T-helper 17 cell (primary cell): ENCODE results near the gene KIF6. TPM values are rescaled to one million over a fixed set of nuclear protein-coding genes. Genes with fewer than 3 reads are reported as not detected.
"Not testable (repeated sequence)": the region's sequence is repeated elsewhere in the genome, so short reads cannot be mapped to it uniquely, and the experiment has no call there.

Experiments used
- ATAC-seq: fragments of 150-1000 bp; cut with Tn5 transposase; 2 replicates; pipeline ENCODE4 v1.10.0; 2021; ENCODE audit warnings: mild to moderate bottlenecking, moderate library complexity
- DNase-seq, 3 donors: peaks; one replicate each; pipeline versions ENCODE4 v3.0.0 to v3.0.0-alpha.2; 2020 to 2021
- H3K9me3 ChIP-seq: one replicate; pipeline ENCODE4 v1.7.0; 2013; ENCODE audit warnings: low read length, mild to moderate bottlenecking; ENCODE audit not compliant: control insufficient read depth, poor library complexity, severe bottlenecking
- H3K27ac Mint-ChIP-seq: one replicate; pipeline ENCODE4 v1.8.0; 2022; ENCODE audit warnings: mild to moderate bottlenecking, moderate library complexity, mixed read lengths
- H3K27me3 Mint-ChIP-seq: one replicate; pipeline ENCODE4 v1.8.0; 2022; ENCODE audit warnings: mixed read lengths
- H3K36me3 Mint-ChIP-seq: one replicate; pipeline ENCODE4 v1.8.0; 2022; ENCODE audit warnings: low read depth, mixed read lengths
- H3K4me1 Mint-ChIP-seq: one replicate; pipeline ENCODE4 v1.8.0; 2022; ENCODE audit warnings: mild to moderate bottlenecking, mixed read lengths
- H3K4me3 Mint-ChIP-seq: one replicate; pipeline ENCODE4 v1.8.0; 2022; ENCODE audit warnings: mild to moderate bottlenecking, moderate library complexity, mixed read lengths
- total RNA-seq, 4 donors: library from RNA in 2 of 4; stranded (reverse) in 2 of 4; gene quantifications; one replicate each; pipeline ENCODE4 v1.2.3 and lab custom pipeline; 2022 to 2026

Gene KIF6
- total RNA-seq, 2 donors from 2014 or later = 0.40 TPM; not detected in 1

DNA sequence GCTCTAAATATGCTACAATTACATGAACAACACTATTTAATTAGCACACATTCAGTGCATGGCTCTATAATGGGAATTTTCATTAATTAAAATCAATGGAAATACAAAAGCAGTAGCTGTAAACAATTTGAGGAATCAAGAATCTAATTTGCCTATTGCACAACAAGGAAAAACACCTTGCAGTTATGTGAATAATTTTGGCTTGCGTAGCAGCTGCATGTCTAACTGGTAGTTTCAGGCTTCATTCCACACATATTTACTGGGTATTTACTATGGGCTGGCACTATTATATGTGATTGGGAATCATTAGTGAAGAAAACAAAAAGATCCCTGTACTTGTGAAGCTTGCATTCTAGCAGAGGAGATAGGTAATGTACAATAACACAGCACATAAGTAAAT, 26.4 kb downstream of the KIF6 start:
- no peaks in the 10 kb centered on the region for H3K4me1 Mint-ChIP-seq
- H3K4me3 Mint-ChIP-seq = no peak overlapping the region
- no peaks in the 10 kb centered on the region for H3K36me3 Mint-ChIP-seq

DNA sequence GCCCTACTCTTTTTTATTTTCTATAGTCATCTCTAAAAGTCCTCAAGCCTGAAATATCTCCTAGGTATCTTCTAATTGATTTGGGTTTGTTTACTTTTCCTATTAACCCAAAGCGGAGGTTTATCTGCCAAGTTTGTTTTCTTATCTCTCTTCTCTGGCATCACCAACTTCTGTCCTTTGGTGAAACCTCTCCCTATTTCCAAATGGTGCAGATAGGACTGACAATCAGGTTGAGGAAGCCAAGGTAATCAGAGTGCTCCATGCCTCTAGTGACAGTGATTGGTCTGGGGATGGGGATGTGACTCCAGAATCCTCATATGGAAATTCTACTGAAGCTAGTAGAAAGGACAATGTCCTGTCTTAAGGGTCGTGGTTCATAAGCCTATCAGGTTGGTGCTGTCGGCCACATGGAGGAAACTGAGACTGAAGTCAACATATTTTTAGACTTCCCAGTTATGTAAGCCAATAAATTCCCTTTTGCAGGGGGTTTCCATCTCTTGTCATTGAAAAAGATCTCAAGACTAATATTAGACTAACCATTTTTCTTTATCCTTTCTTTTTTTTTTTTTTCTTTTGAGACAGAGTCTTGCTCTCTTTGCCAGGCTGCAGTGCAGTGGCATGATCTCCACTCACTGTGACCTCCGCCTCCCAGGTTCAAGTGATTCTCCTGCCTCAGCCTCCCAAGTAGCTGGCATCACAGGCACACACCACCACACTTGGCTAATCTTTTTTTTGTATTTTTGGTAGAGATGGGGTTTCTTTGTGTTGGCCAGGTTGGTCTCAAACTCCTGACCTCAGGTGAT, 28.0 kb downstream of the KIF6 start:
- no peaks in the 10 kb centered on the region for H3K4me1 Mint-ChIP-seq
- ATAC-seq = no peak

More for the DNA sequence above, 26.4 kb downstream of the KIF6 start:
- no peaks in the 10 kb centered on the region for H3K9me3 ChIP-seq
- no peak for ATAC-seq
- no peak for DNase-seq
- peaks cover 4% of the 10 kb centered on the region for H3K27me3 Mint-ChIP-seq
- no peak overlapping the region for H3K27ac Mint-ChIP-seq

DNA sequence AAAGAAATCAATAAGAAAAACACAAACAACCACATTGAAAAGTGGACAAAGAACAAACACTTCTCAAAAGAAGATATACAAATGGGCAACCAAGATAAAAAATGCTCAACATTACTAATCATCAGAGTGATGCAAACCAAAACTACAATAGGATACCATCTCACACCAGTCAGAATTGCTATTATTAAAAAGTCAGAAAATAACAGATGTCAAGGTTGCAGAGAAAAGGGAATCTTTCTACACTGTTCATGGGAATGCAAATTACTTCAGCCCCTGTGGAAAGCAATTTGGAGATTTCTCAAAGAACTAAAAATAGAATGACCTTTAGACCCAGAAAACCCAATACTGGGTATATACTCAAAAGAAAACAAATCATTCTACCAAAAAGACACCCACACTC, 29.8 kb downstream of the KIF6 start:
- H3K36me3 Mint-ChIP-seq = no peaks in the 10 kb centered on the region
- peaks cover 2% of the 10 kb centered on the region for H3K4me1 Mint-ChIP-seq
- no peak overlapping the region for H3K27ac Mint-ChIP-seq
- ATAC-seq (no peak), DNase-seq (no peak)
- no peaks in the 10 kb centered on the region for H3K9me3 ChIP-seq
- no peak overlapping the region for H3K4me3 Mint-ChIP-seq
- peaks cover 26% of the 10 kb centered on the region for H3K27me3 Mint-ChIP-seq

More for the DNA sequence above, 28.0 kb downstream of the KIF6 start:
- DNase-seq = no peak
- peaks cover 12% of the 10 kb centered on the region for H3K27me3 Mint-ChIP-seq
- no peaks in the 10 kb centered on the region for H3K36me3 Mint-ChIP-seq
- H3K9me3 ChIP-seq = no peaks in the 10 kb centered on the region
- no peak overlapping the region for H3K4me3 Mint-ChIP-seq
- no peak overlapping the region for H3K27ac Mint-ChIP-seq

DNA sequence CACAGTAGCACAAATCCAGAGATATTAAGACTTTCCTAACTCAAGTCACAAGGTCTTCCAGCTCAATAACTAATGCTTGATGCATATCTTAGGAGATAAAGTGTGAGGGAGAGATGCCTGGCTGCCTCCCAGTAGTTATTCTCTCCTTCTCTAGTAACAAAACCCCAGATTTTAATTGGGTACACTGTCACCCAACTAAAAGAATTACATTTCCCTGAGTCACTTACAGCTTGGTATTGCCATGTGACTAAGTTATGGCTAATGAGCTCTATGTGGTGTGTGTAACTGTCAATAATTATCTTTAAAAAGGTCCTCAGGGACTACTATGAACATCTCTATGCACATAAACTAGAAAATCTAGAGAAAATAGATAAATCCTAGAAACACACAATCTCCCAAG, 32.0 kb downstream of the KIF6 start:
- ATAC-seq = no peak
- no peak for DNase-seq

DNA sequence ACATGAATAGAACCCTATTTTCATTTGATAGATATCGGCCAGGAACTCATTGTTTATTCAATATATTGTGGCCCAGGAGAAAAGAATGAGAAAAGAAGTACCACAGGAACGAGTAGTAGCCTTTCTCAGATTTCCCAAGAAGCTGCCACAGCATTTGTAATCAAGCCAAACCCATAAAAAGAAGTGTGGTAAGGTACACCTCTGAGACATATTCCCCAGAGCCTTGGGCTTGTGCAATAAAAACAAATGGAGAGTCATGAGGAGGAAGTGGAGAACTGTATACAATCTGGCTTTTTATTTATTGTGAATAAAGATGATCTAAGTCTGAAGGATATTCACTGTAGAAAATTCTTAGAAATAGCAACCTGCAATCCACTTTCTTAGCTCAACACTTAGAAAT, 36.7 kb downstream of the KIF6 start:
- H3K9me3 ChIP-seq = no peaks in the 10 kb centered on the region
- Mint-ChIP-seq H3K4me3 (no peak overlapping the region), H3K4me1 (peaks cover 5% of the 10 kb centered on the region), H3K36me3 (no peaks in the 10 kb centered on the region), H3K27me3 (peaks cover 47% of the 10 kb centered on the region), H3K27ac (no peak overlapping the region)
- DNase-seq = no peak
- ATAC-seq = no peak

More for the DNA sequence above, 32.0 kb downstream of the KIF6 start:
- Mint-ChIP-seq H3K4me3 (no peak overlapping the region), H3K27me3 (peaks cover 33% of the 10 kb centered on the region), H3K36me3 (no peaks in the 10 kb centered on the region), H3K4me1 (peaks cover 2% of the 10 kb centered on the region), H3K27ac (no peak overlapping the region)
- H3K9me3 ChIP-seq = no peaks in the 10 kb centered on the region

DNA sequence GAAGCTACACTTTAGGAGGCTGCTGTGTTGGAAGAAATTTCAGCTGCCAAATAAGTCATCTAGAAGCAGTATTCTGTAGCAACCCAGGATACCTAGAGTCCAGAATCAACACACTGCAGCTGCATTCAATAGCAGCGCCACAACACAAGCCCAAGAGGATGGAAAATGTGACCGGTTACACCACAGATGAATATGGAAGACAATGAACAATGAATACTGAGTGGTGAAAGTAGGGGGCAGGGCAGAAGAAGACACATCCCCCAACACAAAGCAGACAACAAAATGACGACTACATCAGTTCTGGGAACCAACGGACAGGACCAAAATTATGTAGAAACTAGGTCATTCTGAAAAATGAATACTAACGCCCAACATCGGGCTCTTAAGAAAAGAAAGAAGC, 38.2 kb downstream of the KIF6 start:
- H3K4me1 Mint-ChIP-seq = peaks cover 5% of the 10 kb centered on the region
- peaks cover 37% of the 10 kb centered on the region for H3K27me3 Mint-ChIP-seq
- H3K4me3 Mint-ChIP-seq = no peak overlapping the region
- H3K36me3 Mint-ChIP-seq = no peaks in the 10 kb centered on the region
- H3K27ac Mint-ChIP-seq = no peak overlapping the region
- H3K9me3 ChIP-seq = no peaks in the 10 kb centered on the region
- ATAC-seq = no peak
- DNase-seq = no peak

DNA sequence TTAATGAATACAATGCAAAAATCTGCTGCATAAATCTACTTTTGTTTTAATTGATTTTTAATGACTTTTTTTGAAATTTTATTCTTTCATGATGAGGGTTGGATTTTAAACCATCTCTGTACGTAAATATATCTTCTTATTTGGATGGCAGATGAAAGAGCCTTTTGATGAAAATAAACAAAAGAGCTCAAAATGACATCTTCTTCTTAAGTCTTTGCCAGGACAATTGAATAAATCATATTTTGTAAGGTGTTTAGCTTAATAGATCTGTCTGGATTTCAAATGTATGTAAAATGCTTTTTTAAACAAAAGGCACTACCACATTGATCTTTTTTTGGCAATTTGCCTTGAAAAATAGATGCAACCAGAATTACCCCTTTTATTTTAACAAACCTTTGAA, 39.3 kb downstream of the KIF6 start:
- DNase-seq (no peak), ATAC-seq (no peak)
- Mint-ChIP-seq H3K36me3 (no peaks in the 10 kb centered on the region), H3K27ac (no peak overlapping the region), H3K4me1 (peaks cover 2% of the 10 kb centered on the region), H3K27me3 (peaks cover 36% of the 10 kb centered on the region), H3K4me3 (no peak overlapping the region)
- H3K9me3 ChIP-seq = no peaks in the 10 kb centered on the region

DNA sequence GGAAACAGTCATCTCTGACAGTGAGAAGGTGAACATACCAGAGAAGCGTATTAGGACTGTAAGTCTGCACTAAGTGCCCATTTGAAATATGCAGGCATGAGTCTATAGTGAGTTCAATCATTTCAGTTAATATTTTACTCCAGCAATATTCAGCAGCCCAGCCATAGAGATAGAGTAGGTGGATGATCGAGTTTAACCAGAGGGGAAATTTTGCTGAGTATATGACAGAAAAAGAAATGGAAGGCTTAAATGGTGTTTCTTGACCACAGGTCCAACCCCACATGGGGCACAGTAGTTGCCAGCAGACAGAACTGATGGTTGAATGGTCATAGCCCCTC, 39.8 kb downstream of the KIF6 start:
- Mint-ChIP-seq H3K27me3 (peaks cover 31% of the 10 kb centered on the region), H3K36me3 (no peaks in the 10 kb centered on the region), H3K4me1 (peaks cover 2% of the 10 kb centered on the region), H3K4me3 (no peak overlapping the region), H3K27ac (no peak overlapping the region)
- ATAC-seq = no peak
- H3K9me3 ChIP-seq = no peaks in the 10 kb centered on the region
- no peak for DNase-seq

DNA sequence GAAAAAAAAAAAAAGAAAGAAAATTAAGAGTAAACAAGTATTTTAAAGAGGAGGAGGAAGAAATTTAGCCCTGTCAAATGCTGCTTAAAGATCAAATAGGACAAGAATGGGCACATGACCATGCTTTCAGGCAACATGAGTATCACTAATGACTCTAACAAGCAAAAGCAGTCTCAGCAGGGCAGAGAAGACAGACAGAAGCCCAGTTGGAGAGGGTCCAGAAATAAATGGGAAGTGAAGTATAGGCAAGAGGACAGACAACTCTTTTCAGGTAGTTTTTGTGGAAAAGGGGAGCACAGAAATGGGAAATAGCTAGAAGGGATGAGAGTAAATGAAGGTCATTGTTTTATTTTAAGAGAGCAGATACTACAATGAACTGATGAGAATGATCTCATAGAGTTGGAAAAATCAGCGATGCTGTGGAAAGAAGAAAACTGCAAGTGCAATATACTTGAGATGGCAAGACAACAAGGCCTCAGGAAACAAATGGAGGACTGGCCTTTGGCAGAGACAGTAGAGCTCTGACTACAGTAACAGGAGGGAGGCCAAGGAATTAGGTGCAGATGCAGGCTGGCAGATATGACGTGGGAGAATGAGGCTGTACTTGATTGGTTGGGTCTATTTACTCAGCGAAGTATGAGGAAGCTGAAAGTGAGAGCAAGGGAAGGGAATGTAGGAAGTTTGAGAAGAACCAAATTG, 40.3 kb downstream of the KIF6 start:
- peaks cover 2% of the 10 kb centered on the region for H3K4me1 Mint-ChIP-seq
- H3K4me3 Mint-ChIP-seq = no peak overlapping the region
- ATAC-seq (no peak), DNase-seq (no peak)
- peaks cover 26% of the 10 kb centered on the region for H3K27me3 Mint-ChIP-seq
- no peak overlapping the region for H3K27ac Mint-ChIP-seq
- H3K9me3 ChIP-seq = no peaks in the 10 kb centered on the region
- H3K36me3 Mint-ChIP-seq = no peaks in the 10 kb centered on the region

DNA sequence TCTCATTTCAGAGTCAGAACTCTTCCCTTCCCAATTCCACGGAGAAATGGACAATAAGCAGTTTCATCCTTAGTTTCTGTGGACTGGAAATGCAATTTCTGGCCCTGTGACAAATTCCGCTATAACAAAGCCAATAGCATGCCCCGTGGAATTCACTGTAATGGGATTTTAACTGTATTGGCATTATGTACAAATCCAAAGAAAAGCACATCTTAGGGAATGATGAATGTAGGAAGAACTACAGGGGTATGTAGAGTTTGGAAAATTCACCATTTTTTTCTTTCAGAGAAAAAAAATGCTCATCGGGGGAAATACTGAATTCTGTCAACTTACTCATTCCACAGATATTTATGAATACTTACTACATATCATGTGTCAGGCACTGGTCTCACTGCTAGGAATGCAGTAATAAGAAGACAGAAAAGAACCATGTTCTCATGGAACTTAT, 43.5 kb downstream of the KIF6 start:
- Mint-ChIP-seq H3K27me3 (peaks cover 12% of the 10 kb centered on the region), H3K27ac (no peak overlapping the region), H3K36me3 (no peaks in the 10 kb centered on the region), H3K4me3 (no peak overlapping the region), H3K4me1 (no peaks in the 10 kb centered on the region)
- no peaks in the 10 kb centered on the region for H3K9me3 ChIP-seq
- ATAC-seq = no peak
- no peak for DNase-seq

DNA sequence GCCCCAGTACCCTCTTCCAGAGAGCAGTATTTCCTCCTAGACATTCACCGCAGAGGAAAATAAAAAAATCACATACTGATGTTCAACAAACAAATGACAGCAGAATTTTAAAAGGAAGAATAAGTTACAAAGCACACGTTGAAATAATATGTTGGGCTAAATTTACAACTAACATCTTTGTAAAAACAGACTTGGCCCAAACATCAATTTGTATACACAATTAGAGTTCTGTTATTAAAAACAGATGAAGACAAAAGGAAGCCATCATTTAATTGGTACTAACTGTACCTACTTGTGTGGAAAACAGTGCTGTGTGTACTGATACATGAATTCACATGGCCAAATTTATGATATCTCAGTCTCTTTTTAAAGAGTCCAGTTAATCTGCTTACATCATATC, 46.3 kb downstream of the KIF6 start:
- no peak for DNase-seq
- Mint-ChIP-seq H3K4me3 (no peak overlapping the region), H3K27ac (no peak overlapping the region), H3K36me3 (no peaks in the 10 kb centered on the region), H3K4me1 (no peaks in the 10 kb centered on the region), H3K27me3 (peaks cover 5% of the 10 kb centered on the region)
- ATAC-seq = no peak
- H3K9me3 ChIP-seq = no peaks in the 10 kb centered on the region

DNA sequence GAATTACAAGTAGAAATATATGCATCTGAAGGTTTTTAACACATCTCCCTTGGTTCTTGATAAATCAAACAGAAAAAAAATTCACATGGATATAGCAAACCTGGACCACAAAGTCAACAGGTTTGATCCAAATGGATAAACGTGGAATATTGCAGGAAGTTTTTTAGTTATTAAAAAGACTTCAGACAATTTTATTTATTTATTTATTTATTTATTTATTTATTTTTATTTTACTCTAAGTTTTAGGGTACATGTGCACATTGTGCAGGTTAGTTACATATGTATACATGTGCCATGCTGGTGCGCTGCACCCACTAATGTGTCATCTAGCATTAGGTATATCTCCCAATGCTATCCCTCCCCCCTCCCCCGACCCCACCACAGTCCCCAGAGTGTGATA, 47.9 kb downstream of the KIF6 start:
- H3K27ac Mint-ChIP-seq, DNase-seq, H3K36me3 Mint-ChIP-seq, H3K9me3 ChIP-seq, H3K4me3 Mint-ChIP-seq, H3K27me3 Mint-ChIP-seq, H3K4me1 Mint-ChIP-seq, ATAC-seq: not testable (repeated sequence)

DNA sequence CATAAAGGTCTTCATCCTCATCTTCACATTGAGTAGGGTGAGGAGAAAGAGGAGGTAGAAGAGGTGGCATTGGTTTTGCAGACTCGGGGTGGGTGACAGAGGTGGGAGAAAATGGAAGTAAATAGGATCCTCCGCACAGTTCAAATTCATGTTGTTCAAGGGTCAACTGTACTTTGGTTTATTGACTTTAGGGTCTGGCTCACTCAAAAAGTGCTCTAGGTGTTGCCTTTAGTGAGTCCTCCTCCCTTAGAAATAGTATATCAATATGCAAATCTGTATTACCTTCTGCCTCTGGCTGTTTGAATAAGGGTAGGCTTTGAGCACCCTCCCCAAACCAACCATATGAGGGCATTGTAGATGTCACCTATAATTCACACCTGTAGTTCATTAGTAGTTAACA, 54.7 kb downstream of the KIF6 start:
- Mint-ChIP-seq H3K4me3 (no peak overlapping the region), H3K4me1 (no peaks in the 10 kb centered on the region), H3K27ac (no peak overlapping the region), H3K36me3 (no peaks in the 10 kb centered on the region), H3K27me3 (peaks cover 10% of the 10 kb centered on the region)
- H3K9me3 ChIP-seq = peaks cover 3% of the 10 kb centered on the region
- ATAC-seq (no peak), DNase-seq (no peak)

DNA sequence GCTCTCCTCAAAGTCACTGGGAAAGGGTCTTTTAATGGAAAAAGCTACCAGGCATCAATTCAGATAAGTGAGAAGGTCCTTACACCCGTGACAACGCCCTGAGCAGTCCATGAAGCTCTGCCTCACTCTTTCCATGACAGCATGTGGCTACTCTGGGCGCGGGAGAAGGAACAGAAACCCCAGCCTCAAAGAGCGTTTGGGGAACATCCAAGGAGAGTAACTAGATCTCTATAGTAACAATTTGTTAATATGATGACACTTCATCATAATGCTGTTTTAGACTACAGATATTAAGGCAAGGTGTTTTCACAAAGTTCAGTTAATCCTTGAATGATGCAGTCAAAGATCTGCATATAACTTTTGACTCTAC, 55.2 kb downstream of the KIF6 start:
- DNase-seq (no peak), ATAC-seq (no peak)
- Mint-ChIP-seq H3K36me3 (no peaks in the 10 kb centered on the region), H3K4me3 (no peak overlapping the region), H3K4me1 (no peaks in the 10 kb centered on the region), H3K27me3 (peaks cover 10% of the 10 kb centered on the region), H3K27ac (no peak overlapping the region)
- H3K9me3 ChIP-seq = peaks cover 3% of the 10 kb centered on the region
